ENCODE data around the gene SPIRE1. TPM values are rescaled to one million over a fixed set of nuclear protein-coding genes. Genes with fewer than 3 reads are reported as not detected.
"Not testable (repeated sequence)": the region's sequence is repeated elsewhere in the genome, so short reads cannot be mapped to it uniquely, and the experiment has no call there.

Gene SPIRE1
- total and polyA plus RNA-seq, 3 experiments from 2014 or later = 2.2 to 9.9 (median 8.1) TPM

DNA sequence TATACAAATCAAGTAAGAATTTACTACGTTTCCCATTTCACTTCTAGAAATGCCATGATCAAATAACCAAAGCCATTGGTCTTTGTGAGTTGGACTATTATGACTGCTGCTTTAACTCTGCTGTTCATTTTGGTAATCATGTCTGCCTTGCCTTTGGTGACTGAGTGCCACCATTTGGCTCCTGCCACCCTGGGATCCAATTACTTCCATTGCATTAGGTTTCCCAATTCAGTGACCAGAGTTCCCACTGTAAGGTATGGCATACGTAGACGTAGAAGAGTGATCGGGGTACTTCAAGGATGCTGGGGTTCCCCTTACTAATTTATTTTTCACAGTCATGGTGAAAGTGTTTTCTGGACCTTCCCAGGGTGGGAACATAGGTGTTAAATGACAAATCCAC lies 90.1 kb downstream of the SPIRE1 start:
- H3K4me1 Mint-ChIP-seq = no peaks in the 10 kb centered on the region
- CTCF ChIA-PET = no interaction called here
- H3K27ac ChIP-seq (ENCODE audit: low read depth, low read length) = no peak overlapping the region
- peaks cover 0 to 9% (median 0%) of the 10 kb centered on the region in 5 donors for H3K9me3 Mint-ChIP-seq
- DNase-seq = no peak
- peaks cover 0 to 21% of the 10 kb centered on the region in 2 donors for H3K27me3 Mint-ChIP-seq
- H3K27ac Mint-ChIP-seq = peak overlapping the region in 1 of 8 donors; percentile 47
- H3K4me3 ChIP-seq (ENCODE audit: low read length) = no peak overlapping the region
- peaks cover 0 to 11% (median 0%) of the 10 kb centered on the region in 3 donors for H3K36me3 Mint-ChIP-seq
- H3K4me3 Mint-ChIP-seq = no peak overlapping the region
- no peaks in the 10 kb centered on the region for H3K27me3 ChIP-seq (ENCODE audit: insufficient read depth, low read length, poor library complexity, severe bottlenecking)
- POLR2A ChIA-PET = no interaction called here
- H3K4me1 ChIP-seq (ENCODE audit: insufficient read depth, low read length) = no peaks in the 10 kb centered on the region
- no peaks in the 10 kb centered on the region for H3K9me3 ChIP-seq (ENCODE audit: low read length)
- no peaks in the 10 kb centered on the region for H3K36me3 ChIP-seq (ENCODE audit: insufficient read depth, low read length)

DNA sequence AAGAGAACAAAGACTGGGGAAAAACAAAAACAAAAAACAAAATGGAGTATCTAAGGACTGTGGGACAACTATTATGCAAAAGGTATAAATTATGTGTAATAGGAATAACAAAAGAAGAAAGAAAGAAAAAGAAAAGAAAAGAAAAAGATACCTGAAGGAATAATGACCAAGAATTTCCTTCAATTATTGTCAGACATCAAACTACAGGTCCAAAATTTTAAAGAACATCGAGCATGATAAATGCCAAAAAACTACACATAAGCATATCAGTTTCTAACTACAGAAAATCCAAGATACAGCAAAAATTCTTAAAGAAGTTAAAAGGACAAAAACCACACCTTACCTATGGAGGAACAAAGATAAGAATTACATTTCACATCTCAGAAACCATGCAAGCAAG lies 93.0 kb downstream of the SPIRE1 start:
- Histone ChIP-seq H3K36me3 (ENCODE audit: insufficient read depth, low read length) (no peaks in the 10 kb centered on the region), H3K27ac (ENCODE audit: low read depth, low read length) (no peak overlapping the region), H3K4me3 (ENCODE audit: low read length) (no peak overlapping the region), H3K4me1 (ENCODE audit: insufficient read depth, low read length) (no peaks in the 10 kb centered on the region), H3K9me3 (ENCODE audit: low read length) (no peaks in the 10 kb centered on the region), H3K27me3 (ENCODE audit: insufficient read depth, low read length, poor library complexity, severe bottlenecking) (no peaks in the 10 kb centered on the region)
- Mint-ChIP-seq H3K4me3 (no peak overlapping the region), H3K27ac (no peak overlapping the region), H3K36me3 (peaks cover 0 to 14% (median 0%) of the 10 kb centered on the region in 3 donors), H3K27me3 (peaks cover 2 to 20% of the 10 kb centered on the region in 2 donors), H3K4me1 (no peaks in the 10 kb centered on the region), H3K9me3 (peaks cover 0 to 16% (median 5%) of the 10 kb centered on the region in 5 donors)
- no peak for DNase-seq
- POLR2A ChIA-PET = no interaction called here
- CTCF ChIA-PET = no interaction called here

DNA sequence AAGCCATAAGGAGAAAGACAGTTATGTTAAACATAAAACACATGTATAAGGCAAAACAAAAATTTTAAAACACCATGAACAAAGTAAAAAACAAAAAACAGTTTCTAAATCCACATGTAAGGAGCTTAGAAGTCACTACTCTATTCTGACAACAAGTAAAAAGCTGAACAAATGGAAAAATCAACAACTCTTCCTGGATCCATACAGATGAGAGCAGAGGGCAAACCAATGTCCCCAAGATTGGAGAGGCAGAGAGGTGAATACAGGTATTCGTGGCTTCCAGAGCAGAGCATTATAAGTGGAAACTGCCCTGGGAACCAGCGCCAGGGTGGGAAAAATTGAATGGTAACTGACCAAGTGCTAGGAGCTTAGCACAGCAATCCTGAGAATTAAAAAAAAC lies 93.5 kb downstream of the SPIRE1 start:
- no peaks in the 10 kb centered on the region for H3K27me3 ChIP-seq (ENCODE audit: insufficient read depth, low read length, poor library complexity, severe bottlenecking)
- no peak for DNase-seq
- Mint-ChIP-seq H3K27me3 (peaks cover 2 to 20% of the 10 kb centered on the region in 2 donors), H3K4me1 (no peaks in the 10 kb centered on the region), H3K36me3 (peaks cover 0 to 15% (median 0%) of the 10 kb centered on the region in 3 donors), H3K27ac (no peak overlapping the region), H3K4me3 (no peak overlapping the region), H3K9me3 (peaks cover 0 to 16% (median 5%) of the 10 kb centered on the region in 5 donors)
- no peak overlapping the region for H3K27ac ChIP-seq (ENCODE audit: low read depth, low read length)
- H3K36me3 ChIP-seq (ENCODE audit: insufficient read depth, low read length) = no peaks in the 10 kb centered on the region
- H3K4me1 ChIP-seq (ENCODE audit: insufficient read depth, low read length) = no peaks in the 10 kb centered on the region
- no peaks in the 10 kb centered on the region for H3K9me3 ChIP-seq (ENCODE audit: low read length)
- no peak overlapping the region for H3K4me3 ChIP-seq (ENCODE audit: low read length)
- ChIA-PET POLR2A (no interaction called here), CTCF (no interaction called here)

DNA sequence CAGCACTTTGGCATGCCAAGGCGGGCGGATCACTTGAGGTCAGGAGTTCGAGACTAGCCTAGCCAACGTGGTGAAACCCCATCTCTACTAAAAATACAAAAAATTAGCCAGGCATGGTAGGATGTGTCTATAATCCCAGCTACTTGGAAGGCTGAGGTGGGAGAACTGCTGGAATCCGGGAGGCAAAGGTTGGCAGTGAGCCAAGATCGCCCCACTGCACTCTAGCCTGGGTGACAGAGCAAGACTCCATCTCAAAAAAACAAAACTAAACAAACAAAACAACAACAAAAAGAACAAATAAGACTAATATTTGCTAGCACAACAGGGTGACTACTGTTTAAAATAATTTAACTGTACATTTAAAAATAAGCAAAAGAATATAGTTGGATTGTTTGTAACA lies 97.3 kb downstream of the SPIRE1 start:
- Mint-ChIP-seq H3K36me3 (peaks cover 0 to 21% (median 0%) of the 10 kb centered on the region in 3 donors), H3K9me3 (peaks cover 0 to 32% (median 11%) of the 10 kb centered on the region in 5 donors), H3K27me3 (peaks cover 2 to 20% of the 10 kb centered on the region in 2 donors)
- H3K36me3 ChIP-seq (ENCODE audit: insufficient read depth, low read length); H3K27ac Mint-ChIP-seq; H3K4me3 Mint-ChIP-seq; H3K27me3 ChIP-seq (ENCODE audit: insufficient read depth, low read length, poor library complexity, severe bottlenecking); POLR2A ChIA-PET; H3K9me3 ChIP-seq (ENCODE audit: low read length); H3K27ac ChIP-seq (ENCODE audit: low read depth, low read length); H3K4me3 ChIP-seq (ENCODE audit: low read length); H3K4me1 Mint-ChIP-seq; H3K4me1 ChIP-seq (ENCODE audit: insufficient read depth, low read length); DNase-seq: not testable (repeated sequence)
- CTCF ChIA-PET = interaction anchor here (1.2 kb wide), 1 partner anchor 43 kb away, joined by 3 read pairs; no protein-coding TSS in a partner anchor

- H3K4me3 Mint-ChIP-seq = no peak overlapping the region
- CTCF ChIA-PET = no interaction called here
- H3K27me3 Mint-ChIP-seq = peaks cover 3 to 12% of the 10 kb centered on the region in 2 donors
- Histone ChIP-seq H3K27ac (ENCODE audit: low read depth, low read length) (no peak overlapping the region), H3K4me1 (ENCODE audit: insufficient read depth, low read length) (no peaks in the 10 kb centered on the region), H3K36me3 (ENCODE audit: insufficient read depth, low read length) (no peaks in the 10 kb centered on the region), H3K4me3 (ENCODE audit: low read length) (no peak overlapping the region), H3K27me3 (ENCODE audit: insufficient read depth, low read length, poor library complexity, severe bottlenecking) (no peaks in the 10 kb centered on the region), H3K9me3 (ENCODE audit: low read length) (no peaks in the 10 kb centered on the region)
- no peak for DNase-seq
- no peak overlapping the region for H3K27ac Mint-ChIP-seq
- H3K36me3 Mint-ChIP-seq = peaks cover 0 to 22% (median 0%) of the 10 kb centered on the region in 3 donors
- POLR2A ChIA-PET = no interaction called here
- no peaks in the 10 kb centered on the region for H3K4me1 Mint-ChIP-seq
- peaks cover 0 to 39% (median 20%) of the 10 kb centered on the region in 5 donors for H3K9me3 Mint-ChIP-seq
Observed at GRCh38 chr18:12559319-12559718, 98.6 kb downstream of the SPIRE1 start.

GRCh38 chr18:12556946-12557806 lies 100.7 kb downstream of the SPIRE1 start:
- no peaks in the 10 kb centered on the region for H3K9me3 ChIP-seq (ENCODE audit: low read length)
- DNase-seq = no peak
- H3K4me3 ChIP-seq (ENCODE audit: low read length) = no peak overlapping the region
- Mint-ChIP-seq H3K27me3 (peaks cover 3 to 5% of the 10 kb centered on the region in 2 donors), H3K36me3 (peaks cover 0 to 29% (median 0%) of the 10 kb centered on the region in 3 donors), H3K27ac (no peak overlapping the region), H3K4me3 (no peak overlapping the region), H3K9me3 (peaks cover 0 to 48% (median 28%) of the 10 kb centered on the region in 5 donors), H3K4me1 (no peaks in the 10 kb centered on the region)
- no peaks in the 10 kb centered on the region for H3K36me3 ChIP-seq (ENCODE audit: insufficient read depth, low read length)
- H3K27me3 ChIP-seq (ENCODE audit: insufficient read depth, low read length, poor library complexity, severe bottlenecking) = no peaks in the 10 kb centered on the region
- no peak overlapping the region for H3K27ac ChIP-seq (ENCODE audit: low read depth, low read length)
- CTCF ChIA-PET = no interaction called here
- POLR2A ChIA-PET = no interaction called here
- no peaks in the 10 kb centered on the region for H3K4me1 ChIP-seq (ENCODE audit: insufficient read depth, low read length)

GRCh38 chr18:12554796-12555388 lies 103.0 kb downstream of the SPIRE1 start:
- H3K9me3 Mint-ChIP-seq = peaks cover 0 to 51% (median 25%) of the 10 kb centered on the region in 5 donors
- DNase-seq = no peak
- H3K36me3 Mint-ChIP-seq = peaks cover 0 to 26% (median 0%) of the 10 kb centered on the region in 3 donors
- peaks cover 2 to 5% of the 10 kb centered on the region in 2 donors for H3K27me3 Mint-ChIP-seq
- H3K4me3 ChIP-seq (ENCODE audit: low read length) = no peak overlapping the region
- ChIA-PET POLR2A (no interaction called here), CTCF (no interaction called here)
- H3K9me3 ChIP-seq (ENCODE audit: low read length) = no peaks in the 10 kb centered on the region
- H3K27me3 ChIP-seq (ENCODE audit: insufficient read depth, low read length, poor library complexity, severe bottlenecking) = no peaks in the 10 kb centered on the region
- H3K27ac Mint-ChIP-seq = no peak overlapping the region
- no peak overlapping the region for H3K27ac ChIP-seq (ENCODE audit: low read depth, low read length)
- H3K4me1 Mint-ChIP-seq = no peaks in the 10 kb centered on the region
- no peaks in the 10 kb centered on the region for H3K4me1 ChIP-seq (ENCODE audit: insufficient read depth, low read length)
- no peaks in the 10 kb centered on the region for H3K36me3 ChIP-seq (ENCODE audit: insufficient read depth, low read length)
- no peak overlapping the region for H3K4me3 Mint-ChIP-seq

DNA sequence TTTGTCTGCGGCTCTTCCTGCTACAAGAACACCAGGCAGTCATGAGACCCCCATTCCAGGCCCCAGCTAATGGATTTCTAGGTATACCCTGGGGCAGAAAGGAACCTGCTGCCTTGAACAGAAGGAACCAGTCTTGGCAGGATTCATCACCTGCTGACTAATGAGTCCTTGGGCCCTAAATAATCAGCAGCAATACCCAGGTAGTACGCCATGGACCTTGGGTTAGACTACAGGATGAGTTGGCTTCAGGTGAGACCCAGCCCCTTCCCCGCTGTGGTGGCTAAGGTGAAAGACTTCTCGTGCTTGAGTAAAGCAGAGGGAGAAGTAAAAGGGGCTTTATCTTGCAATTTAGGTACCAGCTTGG lies 105.0 kb downstream of the SPIRE1 start:
- Histone ChIP-seq H3K27me3 (ENCODE audit: insufficient read depth, low read length, poor library complexity, severe bottlenecking) (no peaks in the 10 kb centered on the region), H3K4me1 (ENCODE audit: insufficient read depth, low read length) (no peaks in the 10 kb centered on the region), H3K9me3 (ENCODE audit: low read length) (no peaks in the 10 kb centered on the region), H3K4me3 (ENCODE audit: low read length) (no peak overlapping the region), H3K36me3 (ENCODE audit: insufficient read depth, low read length) (no peaks in the 10 kb centered on the region), H3K27ac (ENCODE audit: low read depth, low read length) (no peak overlapping the region)
- H3K27ac Mint-ChIP-seq = no peak overlapping the region
- H3K9me3 Mint-ChIP-seq = peaks cover 0 to 46% (median 25%) of the 10 kb centered on the region in 5 donors
- H3K36me3 Mint-ChIP-seq = peaks cover 0 to 22% (median 0%) of the 10 kb centered on the region in 3 donors
- no peak overlapping the region for H3K4me3 Mint-ChIP-seq
- no peak for DNase-seq
- CTCF ChIA-PET = no interaction called here
- POLR2A ChIA-PET = no interaction called here
- H3K27me3 Mint-ChIP-seq = peaks cover 2 to 8% of the 10 kb centered on the region in 2 donors
- H3K4me1 Mint-ChIP-seq = no peaks in the 10 kb centered on the region
